HG02623 (cell line): ENCODE data around the gene ZNF558.

Experiments used
- ATAC-seq: cut with Tn5 transposase; IDR thresholded peaks from one replicate; pipeline ENCODE4 v1.9.1; 2021; ENCODE audit warnings: moderate library complexity; ENCODE audit not compliant: unreplicated experiment

Gene ZNF558

GRCh38 chr19:8832132-8833021 lies at the start of gene ZNF558, which contains the start of gene MBD3L1:
ZNF558 (minus strand) TSS chr19:8832304; CDS start chr19:8822659, 9,645 bp downstream.
MBD3L1 (plus strand) TSS chr19:8832377; CDS start chr19:8842679, 10,302 bp downstream.
- peak; percentile 84 for ATAC-seq

GRCh38 chr19:8881512-8881911 lies 49.4 kb upstream of the ZNF558 start:
- ATAC-seq: no peak

GRCh38 chr19:8880868-8881488 lies 48.9 kb upstream of the ZNF558 start:
- no peak for ATAC-seq

GRCh38 chr19:8877854-8878705 lies 46.0 kb upstream of the ZNF558 start:
- no peak for ATAC-seq

GRCh38 chr19:8866344-8866743 lies 34.2 kb upstream of the ZNF558 start:
- no peak for ATAC-seq

GRCh38 chr19:8858260-8858659 lies 26.2 kb upstream of the ZNF558 start:
- no peak for ATAC-seq

- no peak for ATAC-seq
These were observed 18.4 kb upstream of the ZNF558 start for GRCh38 chr19:8850488-8850887.

GRCh38 chr19:8849232-8849631 lies 17.1 kb upstream of the ZNF558 start:
- no peak for ATAC-seq

GRCh38 chr19:8846819-8847218 lies 14.7 kb upstream of the ZNF558 start:
- no peak for ATAC-seq

- ATAC-seq: no peak
These were observed 8.6 kb upstream of the ZNF558 start for GRCh38 chr19:8840708-8841107.

- no peak for ATAC-seq
These were observed 3.8 kb upstream of the ZNF558 start for GRCh38 chr19:8835877-8836276.

GRCh38 chr19:8835446-8835845 lies 3.3 kb upstream of the ZNF558 start:
- no peak for ATAC-seq

GRCh38 chr19:8831832-8832131 lies 322 bp downstream of the ZNF558 start:
- no peak for ATAC-seq

GRCh38 chr19:8831373-8831772 lies 731 bp downstream of the ZNF558 start:
- no peak for ATAC-seq

- ATAC-seq: no peak
These were observed 4.8 kb downstream of the ZNF558 start for GRCh38 chr19:8827277-8827676.

GRCh38 chr19:8826371-8826770 lies 5.7 kb downstream of the ZNF558 start:
- no peak for ATAC-seq

- no peak for ATAC-seq
These were observed 10.3 kb downstream of the ZNF558 start for GRCh38 chr19:8821748-8822241.

- ATAC-seq: no peak
These were observed 11.9 kb downstream of the ZNF558 start for GRCh38 chr19:8820234-8820633.

- no peak for ATAC-seq
These were observed 16.3 kb downstream of the ZNF558 start for GRCh38 chr19:8815780-8816179.

- ATAC-seq: no peak
These were observed 17.9 kb downstream of the ZNF558 start for GRCh38 chr19:8814176-8814575.
